WTC11 (cell line): ENCODE measurements around the gene GPHB5. TPM values are rescaled to one million over a fixed set of nuclear protein-coding genes. Genes with fewer than 3 reads are reported as not detected.

Experiments
- ATAC-seq: fragments of 200-7000 bp; cut with Tn5 transposase; 2 replicates; pipeline ENCODE4 v1.10.0; 2021; ENCODE audit warnings: mild to moderate bottlenecking, moderate library complexity
- CTCF ChIA-PET: fragments of 300-600 bp; sonication (Branson Sonifier 250); formaldehyde crosslinking; loops from one replicate; lab custom pipeline; 2021; ENCODE audit warnings: antibody characterized with exemption; lab: Charles Lee
- POLR2A ChIA-PET: fragments of 350-600 bp; sonication (Branson Sonifier 250); formaldehyde crosslinking; loops from one replicate; lab custom pipeline; 2021; ENCODE audit warnings: antibody characterized with exemption; lab: Charles Lee
- DNase-seq: peaks from one replicate; pipeline ENCODE4 v3.0.0; 2021; ENCODE audit warnings: low spot score
- H3K27ac Mint-ChIP-seq: 2 replicates; pipeline ENCODE4 v1.8.0; 2021; ENCODE audit warnings: mixed read lengths
- H3K27me3 Mint-ChIP-seq: 2 replicates; pipeline ENCODE4 v1.8.0; 2021; ENCODE audit warnings: low read depth, mild to moderate bottlenecking, moderate library complexity, mixed read lengths
- H3K36me3 Mint-ChIP-seq: 2 replicates; pipeline ENCODE4 v1.8.0; 2021; ENCODE audit warnings: mixed read lengths
- H3K4me1 Mint-ChIP-seq: 2 replicates; pipeline ENCODE4 v1.8.0; 2022; ENCODE audit warnings: mixed read lengths
- H3K4me3 Mint-ChIP-seq: 2 replicates; pipeline ENCODE4 v1.8.0; 2021; ENCODE audit warnings: mild to moderate bottlenecking, moderate library complexity, mixed read lengths
- H3K9me3 Mint-ChIP-seq: 2 replicates; pipeline ENCODE4 v1.8.0; 2021; ENCODE audit warnings: mixed read lengths
- AFF4 ChIP-seq: sonication (generic); formaldehyde crosslinking; IDR thresholded peaks from 2 replicates; pipeline ENCODE4 v1.8.1; 2023; ENCODE audit warnings: mild to moderate bottlenecking, missing genetic modification reagents, borderline replicate concordance
- ATF2 ChIP-seq: sonication (generic); formaldehyde crosslinking; IDR thresholded peaks from 2 replicates; pipeline ENCODE4 v1.8.1; 2022; ENCODE audit warnings: low read depth, missing genetic modification reagents, borderline replicate concordance
- CTCF ChIP-seq: fragments of 200-600 bp; IDR thresholded peaks from 2 replicates; pipeline ENCODE4 v1.8.0; 2022; ENCODE audit warnings: antibody characterized with exemption
- EMX1 ChIP-seq: fragments of 250-450 bp; sonication (Bioruptor Pico); IDR thresholded peaks from 2 replicates; pipeline ENCODE4 v1.8.0; 2021; ENCODE audit warnings: mild to moderate bottlenecking
- ESRRA ChIP-seq: sonication (generic); formaldehyde crosslinking; IDR thresholded peaks from 2 replicates; pipeline ENCODE4 v1.8.1; 2022; ENCODE audit warnings: mild to moderate bottlenecking, missing genetic modification reagents, borderline replicate concordance
- ETV6 ChIP-seq: sonication (generic); formaldehyde crosslinking; IDR thresholded peaks from 2 replicates; pipeline ENCODE4 v1.8.1; 2022; ENCODE audit warnings: mild to moderate bottlenecking, missing genetic modification reagents
- FOXK1 ChIP-seq: sonication (generic); formaldehyde crosslinking; IDR thresholded peaks from 2 replicates; pipeline ENCODE4 v1.8.0; 2022; ENCODE audit warnings: mild to moderate bottlenecking, moderate library complexity, missing genetic modification reagents
- GABPB1 ChIP-seq: sonication (generic); formaldehyde crosslinking; IDR thresholded peaks from 2 replicates; pipeline ENCODE4 v1.8.1; 2023; ENCODE audit warnings: mild to moderate bottlenecking, missing genetic modification reagents
- HMGA2 ChIP-seq: fragments of 250-450 bp; sonication (Bioruptor Pico); IDR thresholded peaks from 2 replicates; pipeline ENCODE4 v1.4.0; 2021; ENCODE audit warnings: mild to moderate bottlenecking, moderate library complexity
- IRF2 ChIP-seq: sonication (generic); formaldehyde crosslinking; IDR thresholded peaks from 2 replicates; pipeline ENCODE4 v1.8.0; 2022; ENCODE audit warnings: low read depth, missing genetic modification reagents, borderline replicate concordance
- MYBL2 ChIP-seq: sonication (generic); formaldehyde crosslinking; IDR thresholded peaks from 2 replicates; pipeline ENCODE4 v1.8.1; 2023; ENCODE audit warnings: mild to moderate bottlenecking, moderate library complexity, missing genetic modification reagents
- NFE2L1 ChIP-seq: sonication (generic); formaldehyde crosslinking; IDR thresholded peaks from 2 replicates; pipeline ENCODE4 v1.8.1; 2023; ENCODE audit warnings: missing genetic modification reagents
- NR3C1 ChIP-seq: sonication (generic); formaldehyde crosslinking; conservative IDR thresholded peaks from 2 replicates; pipeline ENCODE4 v1.8.1; 2023; ENCODE audit warnings: low read depth, mild to moderate bottlenecking, missing genetic modification reagents
- PRRX2 ChIP-seq: fragments of 250-450 bp; sonication (Bioruptor Pico); IDR thresholded peaks from 2 replicates; pipeline ENCODE4 v1.8.0; 2021; ENCODE audit warnings: mild to moderate bottlenecking
- SMAD3 ChIP-seq: sonication (generic); formaldehyde crosslinking; IDR thresholded peaks from 2 replicates; pipeline ENCODE4 v1.8.0; 2022; ENCODE audit warnings: missing genetic modification reagents, mild to moderate bottlenecking, borderline replicate concordance
- SOX15 ChIP-seq: fragments of 250-450 bp; sonication (Bioruptor Pico); IDR thresholded peaks from 2 replicates; pipeline ENCODE4 v1.9.0; 2021; ENCODE audit warnings: mild to moderate bottlenecking
- SP1 ChIP-seq: sonication (generic); formaldehyde crosslinking; conservative IDR thresholded peaks from 2 replicates; pipeline ENCODE4 v1.8.1; 2022; ENCODE audit warnings: missing genetic modification reagents
- USF1 ChIP-seq: sonication (generic); formaldehyde crosslinking; IDR thresholded peaks from 2 replicates; pipeline ENCODE4 v1.8.0; 2022; ENCODE audit warnings: mild to moderate bottlenecking, missing genetic modification reagents
- ZNF121 ChIP-seq: sonication (generic); formaldehyde crosslinking; IDR thresholded peaks from 2 replicates; pipeline ENCODE4 v1.8.0; 2023; ENCODE audit warnings: missing genetic modification reagents
- ZNF232 ChIP-seq: sonication (generic); formaldehyde crosslinking; IDR thresholded peaks from 2 replicates; pipeline ENCODE4 v1.8.0; 2022; ENCODE audit warnings: mild to moderate bottlenecking, missing genetic modification reagents
- ZNF263 ChIP-seq: sonication (generic); formaldehyde crosslinking; IDR thresholded peaks from 2 replicates; pipeline ENCODE4 v1.8.1; 2022; ENCODE audit warnings: low read depth, mild to moderate bottlenecking, moderate library complexity, missing genetic modification reagents
- ZNF396 ChIP-seq: fragments of 250-450 bp; sonication (Bioruptor Pico); IDR thresholded peaks from 2 replicates; pipeline ENCODE4 v1.8.0; 2021; ENCODE audit warnings: mild to moderate bottlenecking, moderate library complexity, borderline replicate concordance
- ZNF423 ChIP-seq: fragments of 250-450 bp; sonication (Bioruptor Pico); IDR thresholded peaks from 2 replicates; pipeline ENCODE4 v2.1.2; 2022; ENCODE audit warnings: mild to moderate bottlenecking, moderate library complexity
- total RNA-seq: library from RNA; stranded (reverse); gene quantifications from 3 replicates; pipeline ENCODE4 v1.2.3, GENCODE V29; 2021

The GPHB5 gene
- total RNA-seq, 1 experiment from 2014 or later, result not detected

- Mint-ChIP-seq H3K4me3 (no peak overlapping the region), H3K4me1 (no peaks in the 10 kb centered on the region), H3K27me3 (no peaks in the 10 kb centered on the region), H3K27ac (no peak overlapping the region), H3K9me3 (no peaks in the 10 kb centered on the region), H3K36me3 (no peaks in the 10 kb centered on the region)
- TF ChIP-seq GABPB1 (CRISPR knock-in tag), result no peak
- TF ChIP-seq ZNF121, result no peak
- no peak for TF ChIP-seq EMX1
- no peak for TF ChIP-seq ATF2 (CRISPR knock-in tag)
- TF ChIP-seq ZNF263 (CRISPR knock-in tag), result no peak
- TF ChIP-seq FOXK1 (CRISPR knock-in tag), result no peak
- TF ChIP-seq ZNF396 (CRISPR knock-in tag), result no peak
- no peak for TF ChIP-seq USF1 (CRISPR knock-in tag)
- no peak for TF ChIP-seq NR3C1 (CRISPR knock-in tag)
- no peak for TF ChIP-seq ESRRA
- TF ChIP-seq SP1 (CRISPR knock-in tag), result no peak
- no peak for TF ChIP-seq HMGA2 (CRISPR knock-in tag)
- TF ChIP-seq ZNF423 (CRISPR knock-in tag), result no peak
- no peak for TF ChIP-seq CTCF
- ATAC-seq (no peak), DNase-seq (no peak)
- POLR2A ChIA-PET, result no interaction called here
- CTCF ChIA-PET, result interaction anchor here (1.1 kb wide), 1 partner anchor 100 kb away, joined by 3 read pairs; no protein-coding TSS in a partner anchor
Measured at GRCh38 chr14:63273717-63274655, 44.7 kb downstream of the GPHB5 start.

- ATAC-seq, result no peak
- Mint-ChIP-seq H3K36me3 (no peaks in the 10 kb centered on the region), H3K4me3 (no peak overlapping the region)
- POLR2A ChIA-PET, result interaction anchor here (0.6 kb wide), 1 partner anchor 671 kb away, joined by 5 read pairs; no protein-coding TSS in a partner anchor
- TF ChIP-seq ZNF232, result no peak
- TF ChIP-seq NFE2L1 (CRISPR knock-in tag), result no peak
- TF ChIP-seq AFF4 (CRISPR knock-in tag), result no peak
- no peak for TF ChIP-seq ATF2 (CRISPR knock-in tag)
- TF ChIP-seq PRRX2, result no peak
- TF ChIP-seq MYBL2 (CRISPR knock-in tag), result no peak
- TF ChIP-seq ESRRA, result no peak
- TF ChIP-seq SOX15, result no peak
- TF ChIP-seq CTCF, result no peak
- no peak for TF ChIP-seq ZNF121
- TF ChIP-seq ETV6 (CRISPR knock-in tag), result no peak
- TF ChIP-seq FOXK1 (CRISPR knock-in tag), result no peak
- no peak for TF ChIP-seq SMAD3 (CRISPR knock-in tag)
- TF ChIP-seq IRF2 (CRISPR knock-in tag), result no peak
- TF ChIP-seq, all 79 proteins: peak for 0
- no peaks in the 10 kb centered on the region for H3K27me3 Mint-ChIP-seq
- no peaks in the 10 kb centered on the region for H3K4me1 Mint-ChIP-seq
- CTCF ChIA-PET, result interaction anchor here (1.1 kb wide), 1 partner anchor 99 kb away, joined by 3 read pairs; no protein-coding TSS in a partner anchor
- no peak overlapping the region for H3K27ac Mint-ChIP-seq
- H3K9me3 Mint-ChIP-seq, result peaks cover 2% of the 10 kb centered on the region; the same call in 1 of the 2 replicates
- DNase-seq, result no peak
Measured at GRCh38 chr14:63273129-63273528, 45.6 kb downstream of the GPHB5 start.
